ENCODE measurements around the gene GABRD. TPM values are rescaled to one million over a fixed set of nuclear protein-coding genes. Genes with fewer than 3 reads are reported as not detected.
A peak's percentile ranks its signal among the peaks of the same experiment; 100 is the strongest.

The GABRD gene
- total and polyA plus RNA-seq, 2 of the 13 experiments (the other 11 are each of a cell fraction or from before 2014, with no cell fraction given) = not detected

DNA sequence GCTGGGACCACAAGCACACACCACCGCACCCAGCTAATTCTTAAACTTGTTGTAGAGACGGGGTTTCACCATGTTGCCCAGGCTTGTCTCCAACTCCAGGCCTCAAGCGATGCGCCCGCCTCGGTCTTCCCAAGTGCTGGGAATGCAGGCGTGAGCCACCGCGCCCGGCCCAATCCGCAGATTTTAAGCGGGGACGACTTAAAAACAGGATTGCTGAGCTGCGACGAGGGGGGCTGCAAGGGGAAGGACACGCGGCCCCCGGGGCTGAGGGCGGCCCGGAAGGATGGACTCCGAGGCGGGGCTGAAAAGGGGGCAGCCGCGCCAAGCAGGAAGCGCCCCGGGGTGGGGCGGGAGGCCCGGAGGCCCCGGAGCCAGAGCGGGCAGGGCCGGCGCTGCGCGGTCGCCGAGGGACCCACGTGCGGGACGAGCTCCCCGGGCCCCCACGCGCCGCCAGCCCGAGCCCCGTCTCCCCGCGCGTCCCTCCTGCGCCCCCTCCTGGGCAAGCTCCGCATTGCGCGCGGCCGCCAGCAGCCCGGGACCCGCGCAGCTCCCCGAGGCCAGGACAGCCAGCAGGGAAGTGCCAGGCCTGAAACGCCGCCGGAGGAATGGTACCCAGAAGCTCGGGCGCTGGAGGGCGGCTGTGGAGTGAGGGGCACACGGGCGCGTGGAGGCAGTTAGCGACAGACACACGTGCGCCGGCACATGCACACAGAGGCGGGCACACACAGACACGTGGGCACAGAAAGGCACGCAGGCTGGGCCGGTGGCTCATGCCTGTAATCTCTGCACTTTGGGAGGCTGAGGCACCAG is 25.6 kb downstream of the GABRD start (continued):
- TF ChIP-seq, protein P1, sequence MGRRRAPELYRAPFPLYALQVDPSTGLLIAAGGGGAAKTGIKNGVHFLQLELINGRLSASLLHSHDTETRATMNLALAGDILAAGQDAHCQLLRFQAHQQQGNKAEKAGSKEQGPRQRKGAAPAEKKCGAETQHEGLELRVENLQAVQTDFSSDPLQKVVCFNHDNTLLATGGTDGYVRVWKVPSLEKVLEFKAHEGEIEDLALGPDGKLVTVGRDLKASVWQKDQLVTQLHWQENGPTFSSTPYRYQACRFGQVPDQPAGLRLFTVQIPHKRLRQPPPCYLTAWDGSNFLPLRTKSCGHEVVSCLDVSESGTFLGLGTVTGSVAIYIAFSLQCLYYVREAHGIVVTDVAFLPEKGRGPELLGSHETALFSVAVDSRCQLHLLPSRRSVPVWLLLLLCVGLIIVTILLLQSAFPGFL (CRISPR knock-in tag; IDR thresholded peaks at IDR 0.05) = no peak
- no peak for TF ChIP-seq AGO2 (optimal IDR thresholded peaks at IDR 0.05; ENCODE audit: low read depth, low read length)
- TF ChIP-seq SMYD3 (CRISPR knock-in tag; IDR thresholded peaks at IDR 0.05) = no peak
- peak; percentile 75; the same call in 1 of the 2 replicates for TF ChIP-seq MYC (CRISPR knock-in tag; IDR thresholded peaks at IDR 0.05; ENCODE audit: borderline replicate concordance)
- TF ChIP-seq TCF12 (IDR thresholded peaks at IDR 0.05) = no peak
- TF ChIP-seq TCF12 (CRISPR knock-in tag; IDR thresholded peaks at IDR 0.05) = no peak
- TF ChIP-seq, protein P2, sequence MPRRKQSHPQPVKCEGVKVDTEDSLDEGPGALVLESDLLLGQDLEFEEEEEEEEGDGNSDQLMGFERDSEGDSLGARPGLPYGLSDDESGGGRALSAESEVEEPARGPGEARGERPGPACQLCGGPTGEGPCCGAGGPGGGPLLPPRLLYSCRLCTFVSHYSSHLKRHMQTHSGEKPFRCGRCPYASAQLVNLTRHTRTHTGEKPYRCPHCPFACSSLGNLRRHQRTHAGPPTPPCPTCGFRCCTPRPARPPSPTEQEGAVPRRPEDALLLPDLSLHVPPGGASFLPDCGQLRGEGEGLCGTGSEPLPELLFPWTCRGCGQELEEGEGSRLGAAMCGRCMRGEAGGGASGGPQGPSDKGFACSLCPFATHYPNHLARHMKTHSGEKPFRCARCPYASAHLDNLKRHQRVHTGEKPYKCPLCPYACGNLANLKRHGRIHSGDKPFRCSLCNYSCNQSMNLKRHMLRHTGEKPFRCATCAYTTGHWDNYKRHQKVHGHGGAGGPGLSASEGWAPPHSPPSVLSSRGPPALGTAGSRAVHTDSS (CRISPR knock-in tag; conservative IDR thresholded peaks at IDR 0.05) = no peak
- no peak for TF ChIP-seq MXD4 (CRISPR knock-in tag; IDR thresholded peaks at IDR 0.05)
- TF ChIP-seq HNF4A (CRISPR knock-in tag; IDR thresholded peaks at IDR 0.05) = no peak
- TF ChIP-seq, protein P3, sequence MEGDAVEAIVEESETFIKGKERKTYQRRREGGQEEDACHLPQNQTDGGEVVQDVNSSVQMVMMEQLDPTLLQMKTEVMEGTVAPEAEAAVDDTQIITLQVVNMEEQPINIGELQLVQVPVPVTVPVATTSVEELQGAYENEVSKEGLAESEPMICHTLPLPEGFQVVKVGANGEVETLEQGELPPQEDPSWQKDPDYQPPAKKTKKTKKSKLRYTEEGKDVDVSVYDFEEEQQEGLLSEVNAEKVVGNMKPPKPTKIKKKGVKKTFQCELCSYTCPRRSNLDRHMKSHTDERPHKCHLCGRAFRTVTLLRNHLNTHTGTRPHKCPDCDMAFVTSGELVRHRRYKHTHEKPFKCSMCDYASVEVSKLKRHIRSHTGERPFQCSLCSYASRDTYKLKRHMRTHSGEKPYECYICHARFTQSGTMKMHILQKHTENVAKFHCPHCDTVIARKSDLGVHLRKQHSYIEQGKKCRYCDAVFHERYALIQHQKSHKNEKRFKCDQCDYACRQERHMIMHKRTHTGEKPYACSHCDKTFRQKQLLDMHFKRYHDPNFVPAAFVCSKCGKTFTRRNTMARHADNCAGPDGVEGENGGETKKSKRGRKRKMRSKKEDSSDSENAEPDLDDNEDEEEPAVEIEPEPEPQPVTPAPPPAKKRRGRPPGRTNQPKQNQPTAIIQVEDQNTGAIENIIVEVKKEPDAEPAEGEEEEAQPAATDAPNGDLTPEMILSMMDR (CRISPR knock-in tag; IDR thresholded peaks at IDR 0.05) = peak; percentile 85
- no peak for TF ChIP-seq ZNF678 (CRISPR knock-in tag; IDR thresholded peaks at IDR 0.05)
- no peak for TF ChIP-seq KLF9 (CRISPR knock-in tag; IDR thresholded peaks at IDR 0.05; ENCODE audit: low read depth)
- TF ChIP-seq PHF20 (CRISPR knock-in tag; IDR thresholded peaks at IDR 0.05) = peak; percentile 20; the same call in 1 of the 2 replicates
- no peak for TF ChIP-seq NFRKB (IDR thresholded peaks at IDR 0.05)
- TF ChIP-seq, protein P4, sequence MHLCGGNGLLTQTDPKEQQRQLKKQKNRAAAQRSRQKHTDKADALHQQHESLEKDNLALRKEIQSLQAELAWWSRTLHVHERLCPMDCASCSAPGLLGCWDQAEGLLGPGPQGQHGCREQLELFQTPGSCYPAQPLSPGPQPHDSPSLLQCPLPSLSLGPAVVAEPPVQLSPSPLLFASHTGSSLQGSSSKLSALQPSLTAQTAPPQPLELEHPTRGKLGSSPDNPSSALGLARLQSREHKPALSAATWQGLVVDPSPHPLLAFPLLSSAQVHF (CRISPR knock-in tag; IDR thresholded peaks at IDR 0.05) = 0 out of 2 replicates have a peak, but pooled peaks have one; percentile 54
- peak; percentile 58; the same call in 1 of the 2 replicates for TF ChIP-seq ZBTB38 (CRISPR knock-in tag; IDR thresholded peaks at IDR 0.05)
- TF ChIP-seq SALL1 (CRISPR knock-in tag; IDR thresholded peaks at IDR 0.05) = peak; percentile 74
- no peak for TF ChIP-seq ZNF143 (CRISPR knock-in tag; IDR thresholded peaks at IDR 0.05)
- 0 out of 2 replicates have a peak, but pooled peaks have one; percentile 27 for TF ChIP-seq PHF21A (CRISPR knock-in tag; IDR thresholded peaks at IDR 0.05)
- TF ChIP-seq, protein P5, sequence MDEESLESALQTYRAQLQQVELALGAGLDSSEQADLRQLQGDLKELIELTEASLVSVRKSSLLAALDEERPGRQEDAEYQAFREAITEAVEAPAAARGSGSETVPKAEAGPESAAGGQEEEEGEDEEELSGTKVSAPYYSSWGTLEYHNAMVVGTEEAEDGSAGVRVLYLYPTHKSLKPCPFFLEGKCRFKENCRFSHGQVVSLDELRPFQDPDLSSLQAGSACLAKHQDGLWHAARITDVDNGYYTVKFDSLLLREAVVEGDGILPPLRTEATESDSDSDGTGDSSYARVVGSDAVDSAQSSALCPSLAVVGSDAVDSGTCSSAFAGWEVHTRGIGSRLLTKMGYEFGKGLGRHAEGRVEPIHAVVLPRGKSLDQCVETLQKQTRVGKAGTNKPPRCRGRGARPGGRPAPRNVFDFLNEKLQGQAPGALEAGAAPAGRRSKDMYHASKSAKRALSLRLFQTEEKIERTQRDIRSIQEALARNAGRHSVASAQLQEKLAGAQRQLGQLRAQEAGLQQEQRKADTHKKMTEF (CRISPR knock-in tag; IDR thresholded peaks at IDR 0.05) = 0 out of 2 replicates have a peak, but pooled peaks have one; percentile 13

All from HepG2 (cell line).